HL-60 (cell line): ENCODE results near the gene TBCD.

Source experiments
- DNase-seq, 2 experiments: peaks; one replicate each; pipeline ENCODE4 v3.0.0-alpha.2; 2010 to 2020; ENCODE audit warnings: low read depth in 1 of 2, low spot score in 1 of 2
- H3K27ac ChIP-seq: fragments of 250-450 bp; sonication (Bioruptor Pico); replicated peaks from 2 replicates; pipeline ENCODE4 v1.5.1; 2020; ENCODE audit warnings: mild to moderate bottlenecking, moderate library complexity
- H3K27me3 ChIP-seq: fragments of 250-450 bp; sonication (Bioruptor Pico); 2 replicates; pipeline ENCODE4 v1.5.1; 2021; ENCODE audit warnings: mild to moderate bottlenecking, moderate library complexity; ENCODE audit not compliant: insufficient read depth, poor library complexity, severe bottlenecking
- H3K4me3 ChIP-seq: replicated peaks from 2 replicates; pipeline ENCODE4 v1.5.1; 2011; ENCODE audit warnings: mild to moderate bottlenecking, control low read depth, low read length; ENCODE audit not compliant: insufficient read depth
- CTCF ChIP-seq: IDR thresholded peaks from one replicate; pipeline ENCODE4 v1.5.1; 2011; ENCODE audit warnings: low read length, control low read depth, inconsistent platforms; ENCODE audit not compliant: insufficient read depth
- GABPA ChIP-seq: IDR thresholded peaks from 2 replicates; pipeline ENCODE4 v1.6.1; 2012; ENCODE audit warnings: low read depth
- POLR2AphosphoS5 ChIP-seq: IDR thresholded peaks from 2 replicates; pipeline ENCODE4 v1.6.1; 2012; ENCODE audit warnings: low read depth
- REST ChIP-seq: IDR thresholded peaks from 2 replicates; pipeline ENCODE4 v1.6.1; 2012; ENCODE audit warnings: low read depth; ENCODE audit not compliant: insufficient replicate concordance
- SPI1 ChIP-seq: IDR thresholded peaks from 2 replicates; pipeline ENCODE4 v1.6.1; 2012; ENCODE audit warnings: low read depth, mild to moderate bottlenecking, borderline replicate concordance

TBCD gene

GRCh38 chr17:82816358-82816757, 64.5 kb downstream of the TBCD start:
- no peaks in the 10 kb centered on the region for H3K27me3 ChIP-seq
- H3K27ac ChIP-seq, result no peak overlapping the region

GRCh38 chr17:82817947-82818346, 66.1 kb downstream of the TBCD start:
- no peak for DNase-seq
- Histone ChIP-seq H3K4me3 (no peak overlapping the region), H3K27ac (no peak overlapping the region), H3K27me3 (no peaks in the 10 kb centered on the region)
- TF ChIP-seq SPI1, result no peak
- TF ChIP-seq REST, result no peak
- TF ChIP-seq GABPA, result no peak
- no peak for TF ChIP-seq POLR2AphosphoS5
- no peak for TF ChIP-seq CTCF

More at GRCh38 chr17:82816358-82816757, 64.5 kb downstream of the TBCD start:
- H3K4me3 ChIP-seq, result no peak overlapping the region
- peak in 1 of 2 experiments; percentile 14 for DNase-seq
- TF ChIP-seq GABPA, result no peak
- no peak for TF ChIP-seq REST
- TF ChIP-seq POLR2AphosphoS5, result no peak
- TF ChIP-seq SPI1, result no peak
- no peak for TF ChIP-seq CTCF

GRCh38 chr17:82820278-82821251, 68.7 kb downstream of the TBCD start:
- Histone ChIP-seq H3K27me3 (no peaks in the 10 kb centered on the region), H3K4me3 (no peak overlapping the region), H3K27ac (no peak overlapping the region)
- DNase-seq, result no peak
- TF ChIP-seq CTCF (no peak), SPI1 (no peak), GABPA (no peak), REST (no peak), POLR2AphosphoS5 (no peak)
